OCI-LY3 (cell line): Measurements from ENCODE around the gene TMEM212.

ENCODE experiments used
- H2AFZ ChIP-seq: fragments of 200-600, 300-600 bp; shearing (Covaris generic); 2 replicates; pipeline ENCODE4 v1.6.0; 2014; ENCODE audit warnings: antibody characterized with exemption, low read depth, low read length
- H3K27ac ChIP-seq: fragments of 200-600, 300-600 bp; sonication (generic); 2 replicates; pipeline ENCODE4 v1.5.1; 2014; ENCODE audit warnings: mild to moderate bottlenecking, low read length, moderate library complexity, mixed read lengths
- H3K27me3 ChIP-seq: fragments of 200-600, 300-600 bp; sonication (generic); 2 replicates; pipeline ENCODE4 v1.6.1; 2014; ENCODE audit warnings: low read depth, low read length, mixed read lengths
- H3K36me3 ChIP-seq: fragments of 200-600, 300-600 bp; sonication (generic); replicated peaks from 2 replicates; pipeline ENCODE3; 2014; ENCODE audit warnings: low read depth, low read length, mixed read lengths
- H3K4me1 ChIP-seq: fragments of 300-600, 200-600 bp; sonication (generic); 2 replicates; pipeline ENCODE4 v1.6.1; 2014; ENCODE audit warnings: low read length, mixed read lengths
- H3K4me2 ChIP-seq: fragments of 200-600, 300-600 bp; sonication (generic); 2 replicates; pipeline ENCODE4 v1.6.1; 2014; ENCODE audit warnings: low read length, mixed read lengths
- H3K4me3 ChIP-seq: fragments of 300-600, 200-600 bp; sonication (generic); 2 replicates; pipeline ENCODE4 v1.5.1; 2014; ENCODE audit warnings: antibody characterized with exemption, mild to moderate bottlenecking, low read length, moderate library complexity
- H3K79me2 ChIP-seq: fragments of 300-600, 200-600 bp; shearing (Covaris generic); 2 replicates; pipeline ENCODE4 v1.6.1; 2014; ENCODE audit warnings: mild to moderate bottlenecking, low read length, mixed read lengths
- H3K9ac ChIP-seq: fragments of 300-600, 200-600 bp; shearing (Covaris generic); 2 replicates; pipeline ENCODE4 v1.6.0; 2014; ENCODE audit warnings: mild to moderate bottlenecking, low read length, moderate library complexity
- H3K9me3 ChIP-seq: fragments of 200-600, 300-600 bp; shearing (Covaris generic); 2 replicates; pipeline ENCODE4 v1.6.1; 2014; ENCODE audit warnings: low read length, mixed read lengths; ENCODE audit not compliant: insufficient read depth
- H4K20me1 ChIP-seq: fragments of 200-600, 300-600 bp; sonication (generic); 2 replicates; pipeline ENCODE4 v1.6.1; 2016; ENCODE audit warnings: low read length, mixed read lengths; ENCODE audit not compliant: insufficient read depth
- EZH2phosphoT487 ChIP-seq: fragments of 200-600 bp; shearing (Covaris generic); IDR thresholded peaks from 2 replicates; pipeline ENCODE4 v1.6.1; 2018; ENCODE audit warnings: antibody characterized with exemption, mixed run types, low read depth
- TF ChIP-seq, protein P1 (sequence below): fragments of 200-600, 300-600 bp; sonication (generic); IDR thresholded peaks from 2 replicates; pipeline ENCODE4 v1.5.1; 2014; ENCODE audit warnings: antibody characterized with exemption, low read length, low read depth

Gene TMEM212

DNA sequence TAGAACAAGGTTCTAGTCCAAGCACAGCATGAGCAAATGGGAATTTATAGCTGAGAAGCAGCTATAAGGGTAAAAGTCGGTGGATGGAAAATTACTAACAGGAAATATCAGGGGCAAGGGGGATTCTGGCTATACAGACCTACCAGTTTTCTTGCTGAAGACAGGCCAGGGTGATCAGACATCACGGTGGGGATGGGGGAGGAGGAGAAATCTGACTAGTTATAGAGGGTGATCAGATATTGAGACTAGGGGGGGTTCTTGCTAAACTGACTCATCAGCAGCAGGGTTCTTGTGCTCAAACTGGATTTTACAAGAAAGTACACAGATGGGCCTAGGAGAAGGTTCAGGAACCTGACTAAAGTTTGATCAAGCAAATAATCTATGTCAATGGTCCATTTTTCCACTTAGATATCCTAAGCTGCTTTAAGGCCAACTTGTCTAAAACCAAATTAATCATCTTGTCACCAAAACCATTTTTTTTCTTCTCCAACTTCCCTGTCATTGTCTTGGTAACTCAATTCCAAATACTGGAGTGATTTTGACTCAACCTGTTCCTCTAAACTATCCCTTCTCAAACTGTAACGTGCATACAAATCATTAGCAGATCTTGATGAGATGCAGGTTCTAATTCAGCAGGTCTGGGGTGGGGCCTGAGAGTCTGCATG lies 4.6 kb downstream of the TMEM212 start:
- Histone ChIP-seq H4K20me1 (no peaks in the 10 kb centered on the region), H3K27me3 (no peaks in the 10 kb centered on the region), H3K36me3 (no peaks in the 10 kb centered on the region), H3K4me3 (no peak overlapping the region), H3K4me1 (peaks cover 9% of the 10 kb centered on the region), H3K4me2 (no peak overlapping the region), H3K9ac (no peak overlapping the region), H3K27ac (no peak overlapping the region), H2AFZ (no peak overlapping the region), H3K79me2 (no peaks in the 10 kb centered on the region), H3K9me3 (peaks cover 4% of the 10 kb centered on the region; the same call in 1 of the 2 replicates)
- TF ChIP-seq, protein P1, sequence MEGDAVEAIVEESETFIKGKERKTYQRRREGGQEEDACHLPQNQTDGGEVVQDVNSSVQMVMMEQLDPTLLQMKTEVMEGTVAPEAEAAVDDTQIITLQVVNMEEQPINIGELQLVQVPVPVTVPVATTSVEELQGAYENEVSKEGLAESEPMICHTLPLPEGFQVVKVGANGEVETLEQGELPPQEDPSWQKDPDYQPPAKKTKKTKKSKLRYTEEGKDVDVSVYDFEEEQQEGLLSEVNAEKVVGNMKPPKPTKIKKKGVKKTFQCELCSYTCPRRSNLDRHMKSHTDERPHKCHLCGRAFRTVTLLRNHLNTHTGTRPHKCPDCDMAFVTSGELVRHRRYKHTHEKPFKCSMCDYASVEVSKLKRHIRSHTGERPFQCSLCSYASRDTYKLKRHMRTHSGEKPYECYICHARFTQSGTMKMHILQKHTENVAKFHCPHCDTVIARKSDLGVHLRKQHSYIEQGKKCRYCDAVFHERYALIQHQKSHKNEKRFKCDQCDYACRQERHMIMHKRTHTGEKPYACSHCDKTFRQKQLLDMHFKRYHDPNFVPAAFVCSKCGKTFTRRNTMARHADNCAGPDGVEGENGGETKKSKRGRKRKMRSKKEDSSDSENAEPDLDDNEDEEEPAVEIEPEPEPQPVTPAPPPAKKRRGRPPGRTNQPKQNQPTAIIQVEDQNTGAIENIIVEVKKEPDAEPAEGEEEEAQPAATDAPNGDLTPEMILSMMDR: no peak
- TF ChIP-seq EZH2phosphoT487: no peak

DNA sequence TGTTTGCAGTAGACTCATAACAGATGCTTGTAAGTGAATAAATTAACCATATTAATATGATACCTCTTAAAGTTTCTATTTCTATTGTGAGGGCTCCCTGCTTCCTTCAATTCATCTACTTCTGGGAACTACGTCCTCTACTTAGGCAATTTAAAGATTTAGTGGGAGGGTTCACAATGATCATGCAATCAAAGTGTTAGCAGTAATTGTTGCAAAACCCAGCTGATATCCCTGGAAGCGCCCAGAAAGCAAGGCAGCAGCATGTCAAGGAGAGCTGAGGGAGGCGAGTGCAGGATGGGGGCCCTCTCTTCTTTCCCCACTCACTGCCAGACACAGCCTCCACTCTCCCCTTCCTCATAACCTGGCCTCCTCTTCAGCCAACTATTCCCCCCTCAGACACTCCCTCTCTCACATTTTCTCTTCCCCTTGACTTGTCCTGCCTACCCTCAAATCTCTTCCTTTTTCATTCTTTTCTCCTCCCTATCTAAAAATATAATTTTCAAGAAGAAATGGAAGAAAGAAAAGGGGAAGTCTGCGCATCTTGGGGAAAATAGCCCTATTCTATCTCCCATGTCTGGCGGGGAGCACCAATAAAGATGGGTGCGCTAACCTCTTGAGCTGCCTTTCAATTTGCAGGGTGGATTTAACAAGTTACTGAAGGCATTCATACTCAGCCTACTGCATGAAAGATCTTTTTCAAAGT lies 6.6 kb downstream of the TMEM212 start:
- peaks cover 9% of the 10 kb centered on the region for H3K4me1 ChIP-seq
- H3K27ac ChIP-seq: no peak overlapping the region
- H3K4me2 ChIP-seq: no peak overlapping the region
- H3K79me2 ChIP-seq: no peaks in the 10 kb centered on the region
- H3K9ac ChIP-seq: no peak overlapping the region
- no peak overlapping the region for H3K4me3 ChIP-seq
- no peaks in the 10 kb centered on the region for H3K27me3 ChIP-seq
- H3K36me3 ChIP-seq: no peaks in the 10 kb centered on the region
- no peak overlapping the region for H2AFZ ChIP-seq
- no peak for TF ChIP-seq EZH2phosphoT487
- TF ChIP-seq, protein P1: no peak
- peaks cover 15% of the 10 kb centered on the region for H3K9me3 ChIP-seq
- no peaks in the 10 kb centered on the region for H4K20me1 ChIP-seq

DNA sequence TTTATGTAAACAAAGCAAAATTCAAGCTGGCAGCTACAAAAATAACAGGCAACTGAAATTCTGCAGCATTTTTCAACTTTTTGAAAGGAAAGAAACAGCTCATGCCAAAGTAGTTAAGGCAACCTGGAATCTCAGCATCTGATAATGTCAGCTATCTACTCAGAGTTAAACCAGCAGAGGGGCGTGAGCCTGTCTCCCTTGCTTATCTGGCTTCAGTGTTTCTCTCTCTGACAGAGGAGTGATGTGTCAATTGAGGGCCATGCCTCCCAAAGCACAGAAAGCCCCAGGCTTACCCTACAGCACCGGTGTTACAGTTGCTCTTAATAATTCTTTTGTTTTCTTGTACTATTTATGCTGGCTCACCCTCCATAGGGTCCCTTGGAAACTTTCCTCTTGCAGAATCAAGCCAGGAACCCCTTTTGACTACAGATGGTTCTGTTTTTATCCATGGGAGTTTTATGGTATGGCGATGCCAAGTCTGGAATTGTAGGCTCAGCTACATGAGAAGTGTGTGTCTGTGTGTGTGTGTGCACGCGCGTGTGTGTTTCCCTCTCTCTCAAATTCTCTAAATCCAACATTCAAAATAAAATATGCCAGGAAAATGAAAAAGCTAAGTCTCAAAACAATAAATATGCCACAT lies 7.3 kb downstream of the TMEM212 start:
- Histone ChIP-seq H3K4me1 (peaks cover 9% of the 10 kb centered on the region), H3K4me2 (no peak overlapping the region), H3K27me3 (no peaks in the 10 kb centered on the region), H3K27ac (no peak overlapping the region), H4K20me1 (no peaks in the 10 kb centered on the region), H3K9ac (no peak overlapping the region), H2AFZ (no peak overlapping the region), H3K79me2 (no peaks in the 10 kb centered on the region), H3K9me3 (peaks cover 15% of the 10 kb centered on the region), H3K4me3 (no peak overlapping the region), H3K36me3 (no peaks in the 10 kb centered on the region)
- no peak for TF ChIP-seq EZH2phosphoT487
- TF ChIP-seq, protein P1: no peak

DNA sequence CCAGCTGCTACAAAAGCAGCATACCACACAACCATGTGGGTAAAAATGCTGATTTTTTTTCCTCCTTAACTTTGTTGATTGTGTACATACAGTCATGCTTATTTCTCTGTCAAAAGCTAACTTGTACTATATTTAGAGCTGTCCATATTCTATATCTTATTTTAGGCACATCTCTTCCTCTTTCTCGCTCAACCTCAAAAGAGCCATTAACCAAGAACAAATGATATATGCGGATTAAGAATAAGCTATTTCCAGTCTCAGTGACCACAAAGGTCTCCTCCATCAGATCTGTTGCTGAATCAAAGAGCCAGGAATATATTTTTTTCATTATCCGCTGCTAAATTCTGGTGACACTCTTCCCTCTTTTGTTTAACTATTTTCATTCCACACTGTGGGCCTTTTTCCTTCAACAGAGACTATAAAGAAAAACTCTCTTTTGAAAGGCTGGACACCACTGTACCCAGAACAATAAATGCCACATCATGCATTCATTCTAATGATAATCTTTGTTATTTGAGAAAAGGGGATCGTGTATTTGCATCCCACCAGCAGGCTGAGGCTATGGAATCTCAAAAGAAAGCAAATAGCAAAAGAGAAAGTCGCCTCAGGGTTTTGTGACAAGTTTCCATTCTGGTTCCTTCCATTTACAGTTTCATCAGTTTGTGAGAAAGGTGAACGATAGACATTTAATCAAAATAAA lies 8.0 kb downstream of the TMEM212 start:
- H3K36me3 ChIP-seq: no peaks in the 10 kb centered on the region
- H3K9ac ChIP-seq: no peak overlapping the region
- no peak overlapping the region for H2AFZ ChIP-seq
- H3K4me2 ChIP-seq: no peak overlapping the region
- no peaks in the 10 kb centered on the region for H3K27me3 ChIP-seq
- H3K79me2 ChIP-seq: no peaks in the 10 kb centered on the region
- no peak overlapping the region for H3K27ac ChIP-seq
- TF ChIP-seq, protein P1: no peak
- TF ChIP-seq EZH2phosphoT487: no peak
- H4K20me1 ChIP-seq: no peaks in the 10 kb centered on the region
- peaks cover 9% of the 10 kb centered on the region for H3K4me1 ChIP-seq
- H3K9me3 ChIP-seq: peaks cover 15% of the 10 kb centered on the region
- H3K4me3 ChIP-seq: no peak overlapping the region
